NCI-H748 treated with DMSO at 0.1 percent for 48 hours (cell line): ENCODE data around the gene GALNT3.

Experiments
- DNase-seq: peaks from one replicate; lab custom pipeline; 2025; lab: John Stamatoyannopoulos, UW

The GALNT3 gene

GRCh38 chr2:165725421-165725820, 68.6 kb downstream of the GALNT3 start:
- no peak for DNase-seq

GRCh38 chr2:165720511-165720910, 73.5 kb downstream of the GALNT3 start:
- DNase-seq, result no peak

GRCh38 chr2:165718610-165719210, 75.3 kb downstream of the GALNT3 start:
- no peak for DNase-seq

- no peak for DNase-seq
Observed at GRCh38 chr2:165716091-165716490, 78.0 kb downstream of the GALNT3 start.

- DNase-seq, result no peak
Observed at GRCh38 chr2:165706960-165707487, 87.0 kb downstream of the GALNT3 start.

- no peak for DNase-seq
Observed at GRCh38 chr2:165701147-165701546, 92.9 kb downstream of the GALNT3 start.

GRCh38 chr2:165700531-165700930, 93.5 kb downstream of the GALNT3 start:
- DNase-seq, result no peak

- DNase-seq, result no peak
Observed at GRCh38 chr2:165699946-165700345, 94.1 kb downstream of the GALNT3 start.

GRCh38 chr2:165698444-165698884, 95.6 kb downstream of the GALNT3 start:
- peak; percentile 91 for DNase-seq

GRCh38 chr2:165697748-165698443, 96.2 kb downstream of the GALNT3 start:
- peak; percentile 94 for DNase-seq
